Endothelial cell of umbilical vein (primary cell): ENCODE results near the gene SIGLEC9.

Experiments
- CTCF ChIP-seq, 2 donors: IDR thresholded peaks; 1 replicate in 1 of 2; 2 replicates in 1 of 2; pipeline ENCODE4 v1.5.1; 2011; ENCODE audit warnings: low read length in 2 of 2, mild to moderate bottlenecking in 2 of 2, moderate library complexity in 2 of 2, control low read depth in 1 of 2, inconsistent platforms in 1 of 2, low read depth in 1 of 2; ENCODE audit not compliant: insufficient read depth in 1 of 2; ENCODE audit errors: extremely low read depth in 1 of 2
- EZH2 ChIP-seq: IDR thresholded peaks from 2 replicates; pipeline ENCODE4 v1.6.1; 2012; ENCODE audit warnings: borderline replicate concordance, low read depth, mild to moderate bottlenecking, moderate library complexity, low read length, inconsistent platforms; ENCODE audit not compliant: severe bottlenecking
- FOS ChIP-seq: IDR thresholded peaks from 2 replicates; pipeline ENCODE4 v1.6.1; 2011; ENCODE audit warnings: mild to moderate bottlenecking, low read length, moderate library complexity, borderline replicate concordance; ENCODE audit not compliant: insufficient read depth
- GATA2 ChIP-seq: IDR thresholded peaks from 2 replicates; pipeline ENCODE4 v1.7.0; 2011; ENCODE audit warnings: low read depth, mild to moderate bottlenecking, moderate library complexity, mixed read lengths, low read length; ENCODE audit not compliant: insufficient read length, insufficient read depth
- JUN ChIP-seq: IDR thresholded peaks from 2 replicates; pipeline ENCODE4 v1.6.1; 2011; ENCODE audit warnings: borderline replicate concordance, low read depth; ENCODE audit not compliant: insufficient read length, insufficient read depth
- MAX ChIP-seq: IDR thresholded peaks from 2 replicates; pipeline ENCODE4 v1.6.1; 2011; ENCODE audit not compliant: insufficient read depth, insufficient read length
- POLR2A ChIP-seq: IDR thresholded peaks from 2 replicates; pipeline ENCODE4 v1.6.1; 2012; ENCODE audit warnings: low read depth, mild to moderate bottlenecking, control low read depth, low read length
- POLR2AphosphoS5 ChIP-seq: IDR thresholded peaks from 2 replicates; pipeline ENCODE4 v1.6.1; 2012; ENCODE audit warnings: low read depth, mild to moderate bottlenecking, control low read depth, low read length, moderate library complexity; ENCODE audit not compliant: insufficient read depth

- TF ChIP-seq CTCF (IDR thresholded peaks at IDR 0.05; ENCODE audit: extremely low read depth in 1 of 2, insufficient read depth in 1 of 2, low read depth in 1 of 2, low read length in 2 of 2) = no peak
- no peak for TF ChIP-seq POLR2A
- no peak for TF ChIP-seq EZH2
- TF ChIP-seq POLR2AphosphoS5 = no peak
- TF ChIP-seq JUN = no peak
- no peak for TF ChIP-seq MAX
- no peak for TF ChIP-seq FOS
- TF ChIP-seq GATA2 = no peak
Observed at GRCh38 chr19:51097796-51098195, 26.9 kb upstream of the SIGLEC9 start.
